ENCODE data around the gene MRPL52.

Gene MRPL52

GRCh38 chr14:22883173-22883976 lies 53.7 kb downstream of the MRPL52 start, which contains the start of gene REM2:
Gene REM2 (plus strand): TSS chr14:22883222. CDS start chr14:22883288, 66 bp downstream.
- no peak for DNase-seq

- DNase-seq = no peak
Measured at GRCh38 chr14:22884076-22884737, 54.5 kb downstream of the MRPL52 start.

Measured in NCI-H1694 (cell line).